Gastrocnemius medialis (tissue), 4 donors: ENCODE results near the gene LRRC27.

Experiments used
- POLR2A ChIP-seq, 2 donors: fragments of 450-650 bp; IDR thresholded peaks; one replicate each; pipeline ENCODE4 v1.6.1; 2017; ENCODE audit warnings: antibody characterized with exemption in 2 of 2, mild to moderate bottlenecking in 2 of 2, moderate library complexity in 2 of 2
- TF ChIP-seq, protein P1 (sequence below), 5 experiments: fragments of 450-650 bp in 3 of 5; fragments of 200-600 bp in 2 of 5; sonication (generic) in 2 of 5; IDR thresholded peaks in 4 of 5; conservative IDR thresholded peaks in 1 of 5; 1 replicate in 4 of 5; 2 replicates in 1 of 5; pipeline ENCODE4 v1.5.1; 2016 to 2019; ENCODE audit warnings: antibody characterized with exemption in 5 of 5, mild to moderate bottlenecking in 3 of 5, moderate library complexity in 3 of 5

DNA sequence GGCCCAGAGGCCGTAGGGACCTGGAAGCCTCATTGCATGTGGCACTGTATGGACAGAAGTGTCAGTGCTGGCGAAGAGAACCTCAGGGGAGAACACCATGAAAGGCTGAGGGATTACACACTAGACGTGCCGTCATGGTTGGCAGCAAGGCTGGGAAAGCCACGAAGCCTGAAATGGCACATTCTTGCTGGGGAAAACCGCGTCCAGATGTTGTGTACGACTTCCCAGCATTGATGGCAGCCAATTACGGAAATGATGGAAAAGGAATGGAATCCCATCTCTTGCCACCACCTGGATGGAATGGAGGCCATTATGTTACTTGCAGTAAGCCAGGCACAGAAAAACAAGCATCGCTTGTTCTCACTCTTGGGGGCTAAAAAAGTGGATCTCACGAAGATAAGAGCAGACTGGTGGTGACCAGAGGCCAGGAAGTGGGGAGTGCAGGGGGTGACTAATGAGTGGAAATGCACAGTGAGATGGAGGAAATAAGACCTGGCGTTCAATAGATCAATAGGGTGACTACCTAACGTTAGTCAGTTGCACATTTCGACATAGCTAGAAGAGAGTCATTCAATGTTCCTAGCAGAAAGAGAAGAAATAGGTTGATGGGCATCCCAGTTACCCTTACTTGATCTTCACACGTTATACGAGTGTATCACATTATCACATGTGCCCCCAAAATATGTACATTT, 50.4 kb downstream of the LRRC27 start:
- TF ChIP-seq, protein P1, sequence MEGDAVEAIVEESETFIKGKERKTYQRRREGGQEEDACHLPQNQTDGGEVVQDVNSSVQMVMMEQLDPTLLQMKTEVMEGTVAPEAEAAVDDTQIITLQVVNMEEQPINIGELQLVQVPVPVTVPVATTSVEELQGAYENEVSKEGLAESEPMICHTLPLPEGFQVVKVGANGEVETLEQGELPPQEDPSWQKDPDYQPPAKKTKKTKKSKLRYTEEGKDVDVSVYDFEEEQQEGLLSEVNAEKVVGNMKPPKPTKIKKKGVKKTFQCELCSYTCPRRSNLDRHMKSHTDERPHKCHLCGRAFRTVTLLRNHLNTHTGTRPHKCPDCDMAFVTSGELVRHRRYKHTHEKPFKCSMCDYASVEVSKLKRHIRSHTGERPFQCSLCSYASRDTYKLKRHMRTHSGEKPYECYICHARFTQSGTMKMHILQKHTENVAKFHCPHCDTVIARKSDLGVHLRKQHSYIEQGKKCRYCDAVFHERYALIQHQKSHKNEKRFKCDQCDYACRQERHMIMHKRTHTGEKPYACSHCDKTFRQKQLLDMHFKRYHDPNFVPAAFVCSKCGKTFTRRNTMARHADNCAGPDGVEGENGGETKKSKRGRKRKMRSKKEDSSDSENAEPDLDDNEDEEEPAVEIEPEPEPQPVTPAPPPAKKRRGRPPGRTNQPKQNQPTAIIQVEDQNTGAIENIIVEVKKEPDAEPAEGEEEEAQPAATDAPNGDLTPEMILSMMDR (IDR thresholded peaks at IDR 0.05 in 4 of 5, conservative IDR thresholded peaks at IDR 0.05 in 1 of 5), result no peak
- TF ChIP-seq POLR2A (IDR thresholded peaks at IDR 0.05), result no peak
